Colon (tissue), 2 donors: ENCODE measurements around the gene SLC4A4.

ENCODE experiments used
- FAIRE-seq: peaks from 2 replicates; lab custom pipeline; 2012; peaks lifted over from hg19 to GRCh38; lab: Jason Lieb, UNC
- donor health status: control.
- donor health status: control.

SLC4A4 gene

DNA sequence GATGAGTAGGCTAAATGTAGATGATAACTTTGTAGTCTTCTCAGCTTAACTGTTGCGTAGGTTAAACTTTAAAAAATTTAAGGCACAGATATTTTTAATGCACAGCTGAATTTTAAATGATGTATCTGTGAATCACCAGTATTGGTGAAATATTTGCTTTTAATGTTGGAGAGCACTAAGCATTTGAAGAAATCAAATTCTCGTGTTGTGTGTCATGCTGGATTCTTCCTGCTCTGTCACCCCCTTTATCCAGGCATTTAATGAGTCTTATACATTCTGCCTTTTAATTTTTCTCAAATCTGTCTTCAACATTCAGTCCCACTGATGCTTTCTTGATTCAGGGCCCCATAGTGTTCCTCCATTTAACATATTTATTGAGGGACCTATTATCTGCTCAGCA is 76.7 kb downstream of the SLC4A4 start:
- no peak for FAIRE-seq

DNA sequence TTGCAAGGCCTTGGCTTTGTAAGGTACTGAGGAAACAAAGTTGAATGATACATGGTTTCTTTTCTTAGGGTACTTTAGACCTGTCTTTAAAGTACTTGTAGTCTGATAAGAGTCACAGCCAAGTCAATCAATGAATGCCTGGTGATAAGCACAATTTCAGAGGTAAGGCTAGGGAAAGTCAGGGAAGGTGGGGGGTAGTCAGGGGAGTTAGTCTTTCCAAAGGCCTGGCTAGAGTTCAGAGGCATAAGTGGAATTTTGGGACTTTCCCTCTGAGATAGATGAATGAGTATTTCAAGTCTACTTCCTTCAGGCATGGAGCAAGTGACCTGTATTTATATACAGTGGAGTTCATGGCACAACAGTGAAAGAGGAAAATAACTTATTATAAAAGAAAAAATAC is 78.3 kb downstream of the SLC4A4 start:
- no peak for FAIRE-seq

DNA sequence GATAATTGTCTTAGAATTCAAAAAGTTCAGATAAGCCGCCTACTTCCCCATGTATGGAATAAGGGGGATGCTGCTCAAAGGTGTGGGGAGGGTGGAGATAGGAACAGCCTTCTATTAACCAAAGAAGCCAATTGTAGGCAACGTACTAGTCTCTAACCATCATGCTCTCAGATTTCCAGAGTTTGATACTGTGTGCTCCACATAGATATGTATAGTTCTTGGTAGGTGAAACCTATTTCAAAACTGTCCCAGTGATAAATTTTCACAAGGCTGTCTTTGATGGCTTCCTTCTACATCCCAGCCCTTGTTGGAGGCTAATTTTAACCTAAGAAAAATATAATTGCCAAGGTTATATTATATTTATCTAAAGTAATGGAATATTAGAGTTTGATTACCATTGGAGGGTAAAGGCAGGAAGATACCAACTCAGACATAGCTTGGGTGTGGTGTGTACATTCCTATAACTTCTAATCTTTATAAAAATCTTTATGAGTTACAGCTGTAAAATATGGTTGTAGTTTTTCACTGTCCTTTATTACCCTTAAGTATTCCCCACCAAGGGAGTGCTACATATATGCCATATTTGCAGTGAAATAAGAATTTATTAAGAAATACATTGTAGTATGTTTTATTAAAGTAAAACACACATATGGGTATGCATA is 87.7 kb downstream of the SLC4A4 start:
- no peak for FAIRE-seq

DNA sequence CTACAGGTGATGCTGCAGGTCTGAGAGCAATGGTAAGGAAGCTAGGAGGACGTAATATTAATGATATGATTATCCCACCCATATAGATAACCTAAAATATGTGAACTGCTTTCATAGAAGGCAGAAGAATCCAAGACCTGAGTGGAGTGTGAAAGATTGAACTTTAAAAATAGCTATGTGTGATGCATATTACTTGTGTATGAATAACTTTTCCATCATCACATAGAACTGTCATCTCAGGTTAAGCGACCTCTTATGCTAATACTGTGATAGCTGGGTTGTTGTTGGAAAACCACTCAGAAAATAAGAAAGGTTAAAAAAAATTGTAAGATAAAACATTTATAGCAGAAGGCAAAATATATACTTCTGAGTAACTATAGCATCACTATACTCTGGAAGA is 90.3 kb downstream of the SLC4A4 start:
- no peak for FAIRE-seq

DNA sequence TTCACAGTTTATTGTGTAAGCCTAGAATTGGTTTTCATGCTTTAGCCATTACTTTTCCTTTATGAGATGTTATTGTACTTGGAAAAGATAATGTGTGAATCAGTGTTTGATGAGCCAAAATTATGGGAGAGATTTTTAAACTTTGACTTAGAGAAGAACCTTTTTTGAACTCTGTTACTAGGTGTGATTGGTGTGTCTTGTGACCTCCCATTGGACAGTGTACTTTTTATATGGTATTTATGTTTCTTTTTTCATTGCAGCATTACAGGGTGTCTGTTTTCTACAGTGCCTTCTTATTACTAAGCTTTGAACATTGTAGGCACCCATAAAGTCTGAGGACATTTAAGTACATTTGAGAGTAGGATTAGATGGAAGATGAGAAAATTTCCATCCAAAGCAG is 91.1 kb downstream of the SLC4A4 start:
- FAIRE-seq: peak; percentile 91

DNA sequence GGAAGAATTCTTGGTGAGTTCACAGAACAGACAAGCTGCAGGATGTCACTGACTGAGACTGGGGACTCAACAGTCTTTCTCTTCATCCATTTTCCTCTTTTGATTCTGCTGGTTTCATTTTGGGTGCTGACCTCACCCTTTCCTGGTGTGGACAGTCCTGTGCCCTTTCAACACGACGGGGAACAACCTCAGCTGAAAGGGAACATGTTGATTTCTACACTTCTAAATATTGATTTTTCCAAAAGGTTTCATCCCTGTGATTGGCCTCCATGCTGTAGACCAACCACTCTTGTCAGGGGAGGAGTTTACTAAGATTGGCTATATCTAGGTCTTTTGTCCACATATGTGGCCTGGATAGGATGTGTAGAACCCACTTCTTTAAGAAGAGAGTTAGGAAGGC is 91.8 kb downstream of the SLC4A4 start:
- no peak for FAIRE-seq

DNA sequence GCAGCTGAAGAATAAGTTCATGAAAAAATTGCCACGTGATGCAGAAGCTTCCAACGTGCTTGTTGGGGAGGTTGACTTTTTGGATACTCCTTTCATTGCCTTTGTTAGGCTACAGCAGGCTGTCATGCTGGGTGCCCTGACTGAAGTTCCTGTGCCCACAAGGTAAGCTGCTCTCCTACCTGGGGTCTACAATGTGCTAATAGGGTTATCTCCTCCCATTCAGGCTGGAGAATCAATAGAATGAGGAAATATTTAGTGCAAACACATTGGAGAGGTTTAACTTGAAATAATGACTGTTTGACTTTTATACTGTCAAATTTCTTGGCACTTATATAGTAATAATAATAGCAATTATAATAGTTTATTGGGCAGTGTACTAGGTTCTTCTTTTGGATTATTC is 101.8 kb downstream of the SLC4A4 start:
- FAIRE-seq: no peak

DNA sequence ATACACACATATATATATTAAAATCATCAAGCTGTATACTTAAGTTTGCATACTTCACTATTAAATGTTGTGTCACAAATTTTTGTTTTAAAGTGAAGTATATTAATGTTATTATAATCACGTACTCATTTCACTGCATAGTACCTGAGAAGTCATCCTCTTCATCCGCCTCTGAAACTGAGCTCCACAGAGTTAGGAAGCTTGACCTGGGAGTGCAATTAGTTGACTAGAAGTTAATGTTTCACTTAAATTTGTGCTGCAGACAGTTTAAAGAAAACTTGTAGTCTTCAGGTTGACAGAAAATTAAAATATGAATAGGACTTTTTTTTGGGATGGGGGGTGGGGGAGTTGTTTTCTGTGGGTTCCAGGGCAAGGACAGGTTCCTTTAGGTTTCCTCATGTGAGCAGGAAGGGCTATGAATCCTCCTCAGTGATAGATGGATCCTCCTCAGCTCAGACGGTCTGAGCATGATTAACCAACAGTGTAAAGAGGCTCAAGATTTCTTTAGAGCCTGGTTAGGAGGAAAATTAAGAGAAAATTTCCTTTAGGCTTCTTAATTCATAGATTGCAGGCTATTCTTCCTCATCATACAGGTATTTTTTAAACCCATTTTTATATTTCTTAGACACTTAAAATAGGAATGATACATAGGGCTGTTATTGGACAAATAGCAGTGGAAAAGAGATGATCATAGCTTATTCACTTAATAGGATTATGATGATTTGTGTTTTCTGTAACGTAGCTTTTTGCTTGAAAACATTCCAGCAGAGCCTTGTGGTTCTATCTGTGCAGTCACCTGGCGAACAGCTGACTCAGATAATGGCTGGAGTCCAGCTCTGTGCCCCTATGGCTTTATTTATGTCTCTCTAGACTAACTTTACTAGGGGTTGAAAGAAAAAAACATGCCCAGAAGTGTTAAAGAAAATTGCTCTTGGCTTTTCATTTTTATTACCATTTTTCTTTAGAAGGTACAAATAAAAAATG is 102.7 kb downstream of the SLC4A4 start:
- no peak for FAIRE-seq

DNA sequence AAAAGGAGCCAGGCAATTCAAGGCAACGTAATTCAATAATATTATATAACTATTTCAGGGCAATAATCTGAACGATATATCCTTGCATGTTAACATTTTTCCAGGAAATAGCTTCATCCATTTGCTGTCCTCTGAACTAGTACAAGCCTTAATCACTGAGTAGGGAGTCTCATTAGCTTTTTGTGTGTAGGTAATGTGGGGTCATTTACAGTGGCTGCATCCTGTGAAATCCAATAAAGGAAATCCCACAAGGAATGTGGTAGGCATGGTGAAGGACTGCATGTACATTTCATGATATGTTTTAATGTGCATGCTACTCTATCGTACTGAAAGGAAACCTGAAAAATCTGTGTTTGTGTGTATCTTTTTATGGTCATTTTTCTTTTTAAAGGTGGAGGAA is 103.5 kb downstream of the SLC4A4 start:
- FAIRE-seq: no peak

DNA sequence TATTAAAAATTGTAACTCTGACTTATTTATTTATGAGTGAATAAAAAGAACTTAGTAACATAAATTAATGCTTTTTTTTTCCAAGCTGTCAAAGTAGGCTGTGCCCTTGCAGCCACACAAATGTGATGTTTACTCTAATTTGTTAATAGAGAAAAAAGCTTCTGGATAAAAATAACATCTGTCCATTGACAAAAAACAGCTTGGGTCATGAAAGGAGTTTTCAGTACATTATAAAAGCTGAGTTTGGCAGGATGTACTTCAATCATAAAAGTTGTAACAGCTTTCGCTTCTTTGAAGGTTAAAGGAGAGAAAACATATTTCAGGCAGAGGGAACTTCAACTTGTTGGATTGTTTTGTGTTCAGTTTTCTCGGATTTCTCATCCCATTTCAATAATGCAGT is 105.6 kb downstream of the SLC4A4 start:
- FAIRE-seq: no peak

DNA sequence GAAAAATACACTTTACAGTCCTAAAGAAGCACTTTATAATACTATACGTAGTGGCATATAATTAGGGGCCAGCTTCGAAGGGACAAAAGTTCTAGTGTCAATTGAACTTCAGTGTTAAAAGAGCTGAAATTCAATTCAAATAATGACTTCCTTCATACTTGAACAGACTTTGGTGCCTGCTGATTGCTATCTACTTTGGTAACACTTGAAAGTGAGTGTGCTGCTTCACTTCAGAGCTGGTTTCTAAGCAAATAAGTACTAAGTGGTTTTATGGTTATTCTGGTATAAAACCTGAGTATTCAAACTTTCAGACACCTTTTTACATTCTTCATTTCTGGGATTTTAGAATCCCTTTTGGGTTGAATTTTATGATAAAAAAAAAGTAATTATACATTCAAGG is 107.0 kb downstream of the SLC4A4 start:
- peak; percentile 10 for FAIRE-seq

DNA sequence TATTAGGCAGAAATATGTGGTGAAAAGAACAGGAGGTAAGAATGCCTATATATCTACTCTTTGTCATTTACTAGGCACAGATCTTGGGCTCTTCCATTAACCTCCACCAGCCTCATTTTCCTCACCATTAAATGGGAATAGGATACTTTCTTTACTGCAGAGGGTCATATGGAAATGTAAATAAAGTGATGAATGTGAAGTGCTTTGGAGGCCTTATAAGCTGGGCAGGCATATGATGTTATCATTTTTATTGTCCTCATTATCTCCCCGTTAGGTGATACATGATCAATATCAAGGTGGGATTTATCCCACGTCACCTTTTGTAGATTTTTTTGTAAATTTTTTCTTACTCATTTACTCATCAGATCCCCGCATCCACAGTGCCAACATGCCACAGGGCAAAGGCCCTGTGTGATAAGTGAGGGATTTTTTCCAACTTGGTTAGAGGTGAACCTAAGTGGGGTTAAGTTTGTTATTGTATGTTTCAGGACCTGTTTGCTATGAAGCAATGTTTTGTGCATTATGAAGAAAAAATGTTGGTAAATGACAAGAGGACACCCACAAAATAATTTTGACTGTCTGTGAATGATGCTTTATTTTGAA is 107.8 kb downstream of the SLC4A4 start:
- no peak for FAIRE-seq

DNA sequence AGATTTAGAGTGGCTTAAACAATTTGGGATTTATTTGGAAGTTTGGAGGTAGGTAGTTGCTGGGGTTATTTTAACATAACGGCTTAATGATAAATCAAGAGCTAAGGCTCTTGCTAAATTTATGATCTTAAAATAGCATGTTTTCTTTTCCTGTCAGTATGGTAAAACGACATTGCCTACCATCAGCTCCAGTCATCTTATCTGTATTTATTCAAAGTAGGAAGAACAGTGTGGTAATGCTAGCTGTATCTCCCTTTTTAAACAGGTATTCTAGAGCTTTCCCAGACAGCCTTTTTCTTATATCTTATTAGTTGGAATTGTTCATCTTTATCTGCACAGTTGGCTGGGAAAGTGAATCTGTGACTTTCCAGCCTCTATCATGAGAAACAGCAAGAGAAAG is 110.2 kb downstream of the SLC4A4 start:
- no peak for FAIRE-seq

DNA sequence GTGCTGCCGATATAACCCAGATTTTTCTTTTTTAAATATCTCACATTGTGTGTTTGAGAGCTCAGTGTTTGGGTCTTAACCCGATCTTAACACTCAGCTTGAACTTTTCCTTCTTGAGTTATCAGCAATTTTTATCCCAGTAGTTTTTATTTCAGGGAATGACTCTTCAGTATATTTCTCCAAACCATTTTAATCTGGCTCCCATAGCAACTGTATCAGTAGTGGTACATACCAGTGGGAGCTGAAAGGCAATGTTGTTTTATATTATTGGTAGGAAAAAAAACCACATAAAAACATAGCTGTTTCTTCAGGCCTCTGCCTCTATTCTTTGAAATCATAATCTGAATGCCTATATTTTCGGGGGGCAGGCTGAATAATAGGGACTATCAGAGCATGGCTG is 111.1 kb downstream of the SLC4A4 start:
- FAIRE-seq: no peak

DNA sequence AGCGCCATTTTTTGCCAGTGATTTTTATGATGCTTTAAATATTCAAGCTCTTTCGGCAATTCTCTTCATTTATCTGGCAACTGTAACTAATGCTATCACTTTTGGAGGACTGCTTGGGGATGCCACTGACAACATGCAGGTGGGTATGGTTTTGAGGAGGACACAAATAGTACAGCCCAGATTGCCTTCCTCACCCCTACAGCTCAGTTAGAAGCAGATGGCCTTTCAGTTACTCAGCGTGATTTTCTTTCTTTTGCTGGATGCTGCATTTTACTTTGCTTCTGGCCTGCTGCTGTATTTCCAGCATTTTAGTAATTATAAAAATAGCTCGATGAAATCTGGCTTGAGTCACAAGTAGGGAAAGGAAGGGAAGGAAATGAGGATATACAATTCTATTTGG is 114.7 kb downstream of the SLC4A4 start:
- FAIRE-seq: no peak

DNA sequence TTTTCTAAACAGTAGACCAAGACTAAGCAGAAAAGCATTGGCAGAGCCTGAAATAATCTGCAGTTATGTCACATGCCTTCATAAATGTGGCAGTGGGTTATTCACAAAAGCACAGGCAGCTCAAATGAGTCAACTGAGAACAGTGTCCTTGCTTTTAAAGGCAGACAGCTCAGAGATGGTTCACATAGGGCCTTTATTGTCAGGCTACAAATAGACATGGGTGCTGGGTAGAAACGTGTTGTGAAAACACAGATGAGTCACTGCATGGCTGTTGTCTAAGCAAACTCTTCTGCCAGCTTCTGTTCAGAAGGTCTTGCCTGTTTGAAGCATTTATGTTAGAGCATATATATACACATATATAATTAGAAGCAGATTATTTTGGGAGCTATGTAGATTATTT is 118.0 kb downstream of the SLC4A4 start:
- FAIRE-seq: no peak

DNA sequence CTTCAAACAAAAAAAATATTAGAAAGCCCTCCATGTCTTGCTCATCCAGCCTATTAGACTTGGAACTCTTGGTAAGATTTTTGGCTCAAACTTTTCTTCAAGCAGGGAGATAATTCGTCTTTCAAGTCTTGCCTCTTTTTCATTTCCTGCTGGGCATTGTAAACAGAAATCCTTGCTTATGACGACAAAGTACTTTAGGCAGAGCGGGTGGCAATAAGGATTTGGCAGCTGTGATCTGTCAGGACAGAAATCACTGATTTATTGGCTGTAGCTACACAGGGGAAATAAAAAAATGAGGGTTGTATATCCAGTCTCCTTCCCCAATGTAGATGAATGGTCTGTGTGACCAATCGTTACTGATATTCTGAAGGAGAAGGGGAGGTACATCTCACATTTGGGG is 121.6 kb downstream of the SLC4A4 start:
- peak; percentile 28 for FAIRE-seq

DNA sequence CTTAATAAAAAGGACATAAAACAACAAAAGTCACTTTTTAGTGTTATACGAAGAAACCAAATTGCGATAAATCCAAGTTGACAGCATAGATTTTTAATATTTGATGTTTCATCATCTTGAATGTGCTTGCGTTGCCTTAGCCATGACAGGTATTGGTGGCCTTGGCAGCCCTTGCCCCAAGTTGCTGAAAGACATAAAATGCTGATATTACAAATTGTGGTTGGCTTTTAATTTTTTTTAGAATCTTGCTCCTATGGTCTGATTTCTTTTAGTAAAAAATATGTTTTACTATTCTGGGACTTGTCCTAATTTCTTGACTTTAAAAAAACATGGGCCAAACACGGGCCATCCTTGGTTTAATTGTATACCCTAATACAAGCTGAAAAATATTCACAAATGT is 122.6 kb downstream of the SLC4A4 start:
- no peak for FAIRE-seq

DNA sequence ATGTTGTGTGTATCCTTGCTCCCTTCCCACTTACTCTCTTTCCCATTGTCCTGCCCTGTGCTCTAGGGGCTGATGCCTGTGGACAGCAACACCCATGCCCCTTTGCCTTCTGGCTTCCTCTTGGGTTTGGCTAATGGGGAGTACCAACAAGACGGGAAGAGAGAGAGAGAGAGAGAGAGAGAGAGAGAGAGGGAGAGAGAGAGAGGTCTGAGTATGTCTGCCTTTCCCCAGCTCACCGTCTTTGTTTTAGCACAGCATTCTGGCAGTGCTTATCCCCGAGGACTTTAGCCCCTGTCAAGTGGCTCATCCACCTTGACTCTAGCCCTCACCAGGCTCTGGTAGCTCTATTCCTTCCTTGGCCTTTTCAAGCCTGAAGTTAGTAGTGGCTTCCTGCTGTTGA is 128.0 kb downstream of the SLC4A4 start:
- no peak for FAIRE-seq

DNA sequence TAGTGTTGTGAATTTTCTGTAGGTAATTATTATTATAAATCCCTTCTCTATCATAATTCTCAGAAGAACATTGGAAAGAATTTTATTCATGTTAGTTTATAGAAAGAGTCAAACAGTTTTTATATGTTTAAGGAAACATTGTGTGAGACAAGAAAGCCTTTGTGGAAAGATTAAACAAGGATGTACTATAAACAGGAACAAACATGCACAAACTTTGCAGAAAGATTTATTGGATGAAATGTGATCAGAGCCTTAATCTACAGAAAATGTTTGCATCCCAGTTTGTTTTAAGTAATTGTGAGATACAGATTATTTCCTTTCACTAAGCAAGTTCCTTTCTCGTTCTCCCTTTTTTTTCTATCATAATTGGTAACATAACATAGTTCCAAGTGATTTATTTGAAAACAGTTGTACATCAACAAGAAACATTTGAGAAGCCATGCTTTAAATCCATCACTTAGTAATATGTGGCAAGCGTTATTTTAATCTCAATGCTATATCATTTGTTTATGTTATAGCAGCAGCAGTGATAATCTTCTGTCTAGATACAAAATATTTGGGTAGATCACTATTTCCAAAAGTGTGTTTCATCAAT is 129.4 kb downstream of the SLC4A4 start:
- no peak for FAIRE-seq

DNA sequence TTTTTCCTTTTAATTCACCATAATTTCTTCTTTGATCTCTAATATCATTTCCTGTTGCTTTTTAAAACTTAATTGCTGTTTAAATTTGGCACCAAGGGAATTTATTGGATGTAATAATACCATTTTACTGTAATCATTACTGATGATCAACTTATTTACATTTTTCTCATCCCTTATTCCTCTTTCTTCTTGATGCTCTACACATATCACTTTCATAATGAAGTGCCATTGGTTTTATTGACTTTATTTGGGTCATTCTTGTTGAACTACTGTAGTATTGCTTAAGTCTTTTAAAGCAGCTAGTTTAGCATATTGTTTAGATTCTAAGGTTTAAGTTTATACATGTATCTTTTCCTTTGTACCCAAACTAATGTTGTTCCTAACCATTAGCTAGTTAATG is 130.7 kb downstream of the SLC4A4 start:
- no peak for FAIRE-seq

DNA sequence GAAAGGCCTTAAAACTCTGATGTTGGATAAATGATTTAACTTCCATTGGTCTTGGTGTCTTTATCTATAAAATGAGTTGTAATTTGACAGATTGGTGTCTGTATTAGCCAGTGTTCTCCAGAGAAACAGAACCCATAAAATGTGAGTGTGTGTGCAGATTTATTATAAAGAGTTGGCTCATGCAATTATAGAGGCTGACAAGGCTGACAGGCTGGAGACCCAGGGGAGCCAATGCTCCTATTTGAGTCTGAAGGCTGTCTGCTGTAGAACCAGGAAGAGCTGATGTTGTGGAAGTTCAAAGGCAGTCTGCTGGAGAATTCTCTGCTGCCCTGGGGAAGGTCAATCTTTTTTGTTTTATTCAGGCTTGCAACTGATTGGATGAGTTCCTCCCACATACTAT is 131.7 kb downstream of the SLC4A4 start:
- FAIRE-seq: no peak

DNA sequence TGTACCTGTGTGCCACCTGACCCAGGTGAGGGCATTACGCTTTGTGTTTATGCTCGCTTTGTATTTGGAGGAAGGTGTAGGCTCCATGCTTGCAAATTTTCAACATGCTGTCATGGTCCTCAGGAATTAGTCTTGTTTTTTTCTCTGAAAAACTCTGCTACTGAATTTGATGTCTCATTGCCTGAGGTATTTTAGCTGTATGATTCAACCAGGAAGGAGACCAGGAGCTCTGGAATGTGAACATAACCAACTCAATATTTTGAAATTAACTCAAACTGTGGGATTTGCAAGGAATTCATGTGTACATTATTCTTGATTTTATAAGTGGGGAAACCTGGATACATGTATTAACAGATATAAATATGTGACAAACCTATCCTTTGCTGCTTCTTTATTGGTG is 134.1 kb downstream of the SLC4A4 start:
- no peak for FAIRE-seq
